Activated naive CD4-positive, alpha-beta T cell treated with anti-CD3 and anti-CD28 coated beads, Interleukin-2, amount 50 U/mL, for 72 hours (primary cell): ENCODE results near the gene EEIG1. TPM values are rescaled to one million over a fixed set of nuclear protein-coding genes. Genes with fewer than 3 reads are reported as not detected.

Source experiments
- ATAC-seq, 2 donors: fragments of 150-1000 bp; cut with Tn5 transposase; 2 replicates each; pipeline ENCODE4 v1.10.0; 2021; ENCODE audit warnings: mild to moderate bottlenecking in 2 of 2, moderate library complexity in 2 of 2
- DNase-seq, 2 donors: peaks; one replicate each; pipeline ENCODE4 v3.0.0; 2021 to 2022; ENCODE audit warnings: low spot score in 2 of 2
- H3K27ac Mint-ChIP-seq, 2 donors: one replicate each; pipeline ENCODE4 v1.8.0; 2022; ENCODE audit warnings: mild to moderate bottlenecking in 2 of 2, mixed read lengths in 2 of 2
- H3K36me3 Mint-ChIP-seq, 2 donors: one replicate each; pipeline ENCODE4 v1.8.0; 2022; ENCODE audit warnings: mixed read lengths in 2 of 2
- H3K9me3 Mint-ChIP-seq, 2 donors: one replicate each; pipeline ENCODE4 v1.8.0; 2022; ENCODE audit warnings: mixed read lengths in 2 of 2
- total RNA-seq, 2 donors: library from RNA; stranded (reverse); gene quantifications; one replicate each; pipeline ENCODE4 v1.2.3, GENCODE V29; 2022

The EEIG1 gene
- total RNA-seq, 2 donors from 2014 or later: 63.1 to 96.5 TPM

- H3K27ac Mint-ChIP-seq: peak overlapping the region; percentile 94 to 98
- peaks cover 14 to 23% of the 10 kb centered on the region in 2 donors for H3K36me3 Mint-ChIP-seq
- DNase-seq: peak; percentile 39 to 71
- ATAC-seq: peak in 1 of 2 donors; percentile 19
- no peaks in the 10 kb centered on the region for H3K9me3 Mint-ChIP-seq
These were observed 9.2 kb downstream of the EEIG1 start for GRCh38 chr9:127971357-127972235.

GRCh38 chr9:127970401-127971313 lies 10.1 kb downstream of the EEIG1 start:
- peaks cover 4 to 13% of the 10 kb centered on the region in 2 donors for H3K36me3 Mint-ChIP-seq
- peak overlapping the region; percentile 94 to 98 for H3K27ac Mint-ChIP-seq
- peak; percentile 80 to 87 for ATAC-seq
- DNase-seq: peak; percentile 75 to 87
- H3K9me3 Mint-ChIP-seq: no peaks in the 10 kb centered on the region

- Mint-ChIP-seq H3K27ac (peak overlapping the region; percentile 94 to 98), H3K36me3 (no peaks in the 10 kb centered on the region), H3K9me3 (no peaks in the 10 kb centered on the region)
- ATAC-seq (peak; percentile 8 to 20), DNase-seq (no peak)
These were observed 11.9 kb downstream of the EEIG1 start for GRCh38 chr9:127968700-127969383.

- H3K9me3 Mint-ChIP-seq: no peaks in the 10 kb centered on the region
These were observed 12.7 kb downstream of the EEIG1 start for GRCh38 chr9:127968042-127968441.

GRCh38 chr9:127967151-127967809 lies 13.5 kb downstream of the EEIG1 start:
- ATAC-seq: no peak
- Mint-ChIP-seq H3K36me3 (peaks cover 0 to 4% of the 10 kb centered on the region in 2 donors), H3K27ac (peak overlapping the region; percentile 94 to 98), H3K9me3 (no peaks in the 10 kb centered on the region)
- peak in 1 of 2 donors; percentile 57 for DNase-seq

More at GRCh38 chr9:127968042-127968441, 12.7 kb downstream of the EEIG1 start:
- DNase-seq (peak in 1 of 2 donors; percentile 69), ATAC-seq (peak in 1 of 2 donors; percentile 25)
- H3K27ac Mint-ChIP-seq: peak overlapping the region; percentile 94 to 98
- H3K36me3 Mint-ChIP-seq: no peaks in the 10 kb centered on the region

GRCh38 chr9:127966416-127967150 lies 14.2 kb downstream of the EEIG1 start:
- DNase-seq (no peak), ATAC-seq (no peak)
- Mint-ChIP-seq H3K27ac (peak overlapping the region; percentile 94 to 98), H3K9me3 (no peaks in the 10 kb centered on the region), H3K36me3 (peaks cover 0 to 11% of the 10 kb centered on the region in 2 donors)

GRCh38 chr9:127965953-127966352 lies 14.8 kb downstream of the EEIG1 start:
- no peak for ATAC-seq
- H3K27ac Mint-ChIP-seq: peak overlapping the region; percentile 94 to 98
- peaks cover 0 to 17% of the 10 kb centered on the region in 2 donors for H3K36me3 Mint-ChIP-seq

GRCh38 chr9:127963359-127964064 lies 17.3 kb downstream of the EEIG1 start:
- peak; percentile 21 to 35 for ATAC-seq
- peak overlapping the region; percentile 94 to 98 for H3K27ac Mint-ChIP-seq
- DNase-seq: no peak
- H3K9me3 Mint-ChIP-seq: no peaks in the 10 kb centered on the region
- peaks cover 0 to 30% of the 10 kb centered on the region in 2 donors for H3K36me3 Mint-ChIP-seq

More at GRCh38 chr9:127965953-127966352, 14.8 kb downstream of the EEIG1 start:
- no peak for DNase-seq
- no peaks in the 10 kb centered on the region for H3K9me3 Mint-ChIP-seq

- DNase-seq: no peak
- peaks cover 0 to 32% of the 10 kb centered on the region in 2 donors for H3K36me3 Mint-ChIP-seq
- ATAC-seq: no peak
- no peaks in the 10 kb centered on the region for H3K9me3 Mint-ChIP-seq
- H3K27ac Mint-ChIP-seq: peak overlapping the region; percentile 94 to 98
These were observed 17.8 kb downstream of the EEIG1 start for GRCh38 chr9:127963041-127963358.

- Mint-ChIP-seq H3K9me3 (no peaks in the 10 kb centered on the region), H3K36me3 (peaks cover 0 to 32% of the 10 kb centered on the region in 2 donors), H3K27ac (peak overlapping the region; percentile 75 to 98)
- DNase-seq (no peak), ATAC-seq (no peak)
These were observed 18.5 kb downstream of the EEIG1 start for GRCh38 chr9:127962278-127962677.

GRCh38 chr9:127961613-127962155 lies 19.1 kb downstream of the EEIG1 start:
- ATAC-seq (no peak), DNase-seq (no peak)
- peak overlapping the region; percentile 75 to 96 for H3K27ac Mint-ChIP-seq
- H3K9me3 Mint-ChIP-seq: no peaks in the 10 kb centered on the region
- H3K36me3 Mint-ChIP-seq: peaks cover 0 to 32% of the 10 kb centered on the region in 2 donors

- H3K9me3 Mint-ChIP-seq: no peaks in the 10 kb centered on the region
- DNase-seq (no peak), ATAC-seq (no peak)
- peak overlapping the region; percentile 75 to 96 for H3K27ac Mint-ChIP-seq
- H3K36me3 Mint-ChIP-seq: peaks cover 0 to 32% of the 10 kb centered on the region in 2 donors
These were observed 19.7 kb downstream of the EEIG1 start for GRCh38 chr9:127961155-127961490.

GRCh38 chr9:127960410-127961154 lies 20.2 kb downstream of the EEIG1 start:
- H3K36me3 Mint-ChIP-seq: peaks cover 0 to 32% of the 10 kb centered on the region in 2 donors
- DNase-seq (no peak), ATAC-seq (no peak)

GRCh38 chr9:127959841-127960409 lies 20.9 kb downstream of the EEIG1 start:
- DNase-seq (no peak), ATAC-seq (no peak)
- peak overlapping the region; percentile 75 to 96 for H3K27ac Mint-ChIP-seq
- H3K36me3 Mint-ChIP-seq: peaks cover 0 to 32% of the 10 kb centered on the region in 2 donors
- no peaks in the 10 kb centered on the region for H3K9me3 Mint-ChIP-seq

More at GRCh38 chr9:127960410-127961154, 20.2 kb downstream of the EEIG1 start:
- H3K27ac Mint-ChIP-seq: peak overlapping the region; percentile 75 to 96
- H3K9me3 Mint-ChIP-seq: no peaks in the 10 kb centered on the region
